Measurements from ENCODE around the gene CCDC184. TPM values are rescaled to one million over a fixed set of nuclear protein-coding genes. Genes with fewer than 3 reads are reported as not detected.
"Not testable (repeated sequence)": the region's sequence is repeated elsewhere in the genome, so short reads cannot be mapped to it uniquely, and the experiment has no call there.

Gene CCDC184
- polyA plus RNA-seq, 1 donor from 2014 or later: 35.3 TPM

GRCh38 chr12:48203192-48203591 is 19.7 kb downstream of the CCDC184 start, which contains the start of gene OR10AD1:
Gene OR10AD1, minus strand, starts transcription at chr12:48203292. Its CDS starts 0 bp downstream, at chr12:48203292.
- Histone ChIP-seq H3K4me3 (ENCODE audit: low read length) (no peak within 1 kb of the TSS), H2AFZ (ENCODE audit: low read depth, low read length) (no peak within 1 kb of the TSS), H3K79me2 (replicated peaks; ENCODE audit: insufficient read depth, low read length) (no peaks in the 10 kb centered on the region), H3K4me2 (ENCODE audit: low read length) (no peak within 1 kb of the TSS), H3K27me3 (ENCODE audit: insufficient read depth, low read depth, low read length) (no peaks in the 10 kb centered on the region), H3F3A (ENCODE audit: insufficient read depth, low read length, poor library complexity, severe bottlenecking) (no peaks in the 10 kb centered on the region), H3K9ac (ENCODE audit: low read length) (no peak within 1 kb of the TSS), H3K9me3 (ENCODE audit: low read length) (no peaks in the 10 kb centered on the region), H4K20me1 (ENCODE audit: insufficient read depth) (no peaks in the 10 kb centered on the region), H3K36me3 (ENCODE audit: insufficient read depth, low read length) (no peaks in the 10 kb centered on the region), H3K27ac (ENCODE audit: low read length) (no peak within 1 kb of the TSS), H3K9me2 (ENCODE audit: insufficient read depth, low read length) (no peaks in the 10 kb centered on the region)
- no peak for TF ChIP-seq RAD21 (conservative IDR thresholded peaks at IDR 0.05)
- no peak for TF ChIP-seq MXI1 (conservative IDR thresholded peaks at IDR 0.05; ENCODE audit: poor library complexity, severe bottlenecking)
- TF ChIP-seq EP300 (conservative IDR thresholded peaks at IDR 0.05; ENCODE audit: poor library complexity, severe bottlenecking): no peak
- no peak for TF ChIP-seq REST (IDR thresholded peaks at IDR 0.05; ENCODE audit: borderline replicate concordance)
- no peak for TF ChIP-seq EZH2 (IDR thresholded peaks at IDR 0.05; ENCODE audit: borderline replicate concordance, insufficient read depth, low read length, poor library complexity, severe bottlenecking)
- TF ChIP-seq CTCF (IDR thresholded peaks at IDR 0.05; ENCODE audit: poor library complexity, severe bottlenecking): no peak

- H3K36me3 ChIP-seq (ENCODE audit: insufficient read depth, low read length); H2AFZ ChIP-seq (ENCODE audit: low read depth, low read length); H3K27me3 ChIP-seq (ENCODE audit: insufficient read depth, low read depth, low read length); H3F3A ChIP-seq (ENCODE audit: insufficient read depth, low read length, poor library complexity, severe bottlenecking); H3K4me2 ChIP-seq (ENCODE audit: low read length); H3K9me3 ChIP-seq (ENCODE audit: low read length); H4K20me1 ChIP-seq (ENCODE audit: insufficient read depth); H3K9ac ChIP-seq (ENCODE audit: low read length); H3K9me2 ChIP-seq (ENCODE audit: insufficient read depth, low read length); H3K79me2 ChIP-seq (replicated peaks; ENCODE audit: insufficient read depth, low read length); H3K4me3 ChIP-seq (ENCODE audit: low read length); H3K27ac ChIP-seq (ENCODE audit: low read length): not testable (repeated sequence)
Observed at GRCh38 chr12:48209495-48209894, 26.1 kb downstream of the CCDC184 start.

- H3K4me3 ChIP-seq (ENCODE audit: low read length): no peak overlapping the region
- H2AFZ ChIP-seq (ENCODE audit: low read depth, low read length): no peak overlapping the region
- TF ChIP-seq MXI1 (conservative IDR thresholded peaks at IDR 0.05; ENCODE audit: poor library complexity, severe bottlenecking) (no peak), SMC3 (conservative IDR thresholded peaks at IDR 0.05; ENCODE audit: poor library complexity) (no peak), CTCF (IDR thresholded peaks at IDR 0.05; ENCODE audit: poor library complexity, severe bottlenecking) (no peak), REST (IDR thresholded peaks at IDR 0.05; ENCODE audit: borderline replicate concordance) (no peak), RAD21 (conservative IDR thresholded peaks at IDR 0.05) (no peak), TAF1 (IDR thresholded peaks at IDR 0.05; ENCODE audit: low read depth) (no peak), POLR2AphosphoS5 (IDR thresholded peaks at IDR 0.05) (no peak), EP300 (conservative IDR thresholded peaks at IDR 0.05; ENCODE audit: poor library complexity, severe bottlenecking) (no peak), EZH2 (IDR thresholded peaks at IDR 0.05; ENCODE audit: borderline replicate concordance, insufficient read depth, low read length, poor library complexity, severe bottlenecking) (no peak)
- H3K27me3 ChIP-seq (ENCODE audit: insufficient read depth, low read depth, low read length): no peaks in the 10 kb centered on the region
- H4K20me1 ChIP-seq (ENCODE audit: insufficient read depth): no peaks in the 10 kb centered on the region
- no peak overlapping the region for H3K4me2 ChIP-seq (ENCODE audit: low read length)
- no peaks in the 10 kb centered on the region for H3K36me3 ChIP-seq (ENCODE audit: insufficient read depth, low read length)
- no peaks in the 10 kb centered on the region for H3K9me3 ChIP-seq (ENCODE audit: low read length)
- H3F3A ChIP-seq (ENCODE audit: insufficient read depth, low read length, poor library complexity, severe bottlenecking): no peaks in the 10 kb centered on the region
- H3K79me2 ChIP-seq (replicated peaks; ENCODE audit: insufficient read depth, low read length): no peaks in the 10 kb centered on the region
- no peak overlapping the region for H3K27ac ChIP-seq (ENCODE audit: low read length)
- H3K9ac ChIP-seq (ENCODE audit: low read length): no peak overlapping the region
- no peaks in the 10 kb centered on the region for H3K9me2 ChIP-seq (ENCODE audit: insufficient read depth, low read length)
Observed at GRCh38 chr12:48216785-48217184, 33.3 kb downstream of the CCDC184 start.
